ENCODE measurements around the gene ZNF512B. TPM values are rescaled to one million over a fixed set of nuclear protein-coding genes. Genes with fewer than 3 reads are reported as not detected.

The ZNF512B gene
- total RNA-seq, 4 donors from 2014 or later, result 5.7 to 10.9 (median 8.8) TPM

- ATAC-seq (no peak), DNase-seq (no peak)
- in situ Hi-C loops (cut with MboI; ENCODE audit: low sequenced_read_pairs in 4 of 4) (no loop called here), intact Hi-C loops (cut with DNase I; ENCODE audit: low total_unique reads) (no loop called here)
- Histone ChIP-seq H3K9me3 (no peaks in the 10 kb centered on the region), H3K27ac (peak overlapping the region in 3 of 4 donors; percentile 47 to 92 (median 59)), H3K36me3 (peaks cover 0 to 47% of the 10 kb centered on the region in 2 donors), H3K4me3 (no peak overlapping the region), H3K27me3 (no peaks in the 10 kb centered on the region), H3K4me1 (peaks cover 39 to 56% of the 10 kb centered on the region in 2 donors)
- no peak for TF ChIP-seq POLR2A (IDR thresholded peaks at IDR 0.05)
- TF ChIP-seq CTCF (IDR thresholded peaks at IDR 0.05 in 4 of 5, conservative IDR thresholded peaks at IDR 0.05 in 1 of 5), result no peak
Observed at GRCh38 chr20:63944078-63944941, 25.4 kb downstream of the ZNF512B start.

- Histone ChIP-seq H3K4me3 (no peak overlapping the region), H3K4me1 (peaks cover 33 to 50% of the 10 kb centered on the region in 2 donors), H3K36me3 (peaks cover 0 to 49% of the 10 kb centered on the region in 2 donors), H3K27ac (peak overlapping the region; percentile 47 to 71 (median 62)), H3K9me3 (no peaks in the 10 kb centered on the region), H3K27me3 (no peaks in the 10 kb centered on the region)
- in situ Hi-C loops (cut with MboI; ENCODE audit: low sequenced_read_pairs in 4 of 4) (no loop called here), intact Hi-C loops (cut with DNase I; ENCODE audit: low total_unique reads) (no loop called here)
- TF ChIP-seq POLR2A (IDR thresholded peaks at IDR 0.05) (no peak), CTCF (IDR thresholded peaks at IDR 0.05 in 4 of 5, conservative IDR thresholded peaks at IDR 0.05 in 1 of 5) (no peak)
- no peak for DNase-seq
- ATAC-seq, result no peak
Observed at GRCh38 chr20:63943808-63944077, 26.0 kb downstream of the ZNF512B start.

GRCh38 chr20:63942969-63943807, 26.5 kb downstream of the ZNF512B start:
- TF ChIP-seq POLR2A (IDR thresholded peaks at IDR 0.05), result no peak
- TF ChIP-seq CTCF (IDR thresholded peaks at IDR 0.05 in 4 of 5, conservative IDR thresholded peaks at IDR 0.05 in 1 of 5), result no peak
- in situ Hi-C loops (cut with MboI; ENCODE audit: low sequenced_read_pairs in 4 of 4) (no loop called here), intact Hi-C loops (cut with DNase I; ENCODE audit: low total_unique reads) (no loop called here)
- Histone ChIP-seq H3K27me3 (no peaks in the 10 kb centered on the region), H3K9me3 (no peaks in the 10 kb centered on the region), H3K4me3 (no peak overlapping the region), H3K27ac (peak overlapping the region; percentile 47 to 71 (median 62)), H3K4me1 (peaks cover 29 to 45% of the 10 kb centered on the region in 2 donors), H3K36me3 (peaks cover 0 to 49% of the 10 kb centered on the region in 2 donors)
- ATAC-seq (no peak), DNase-seq (no peak)

- Histone ChIP-seq H3K4me3 (no peak overlapping the region), H3K27ac (peak overlapping the region; percentile 47 to 71 (median 62)), H3K27me3 (no peaks in the 10 kb centered on the region), H3K36me3 (peaks cover 0 to 49% of the 10 kb centered on the region in 2 donors), H3K4me1 (peaks cover 21 to 45% of the 10 kb centered on the region in 2 donors), H3K9me3 (no peaks in the 10 kb centered on the region)
- intact Hi-C loops (cut with DNase I; ENCODE audit: low total_unique reads) (no loop called here), in situ Hi-C loops (cut with MboI; ENCODE audit: low sequenced_read_pairs in 4 of 4) (no loop called here)
- no peak for ATAC-seq
- DNase-seq, result no peak
- no peak for TF ChIP-seq CTCF (IDR thresholded peaks at IDR 0.05 in 4 of 5, conservative IDR thresholded peaks at IDR 0.05 in 1 of 5)
- TF ChIP-seq POLR2A (IDR thresholded peaks at IDR 0.05), result no peak
Observed at GRCh38 chr20:63942250-63942951, 27.3 kb downstream of the ZNF512B start.
